Activated CD4-positive, CD25-positive, alpha-beta regulatory T cell (primary cell): ENCODE data around the gene SCO2.

Source experiments
- DNase-seq, 4 experiments: peaks; one replicate each; lab custom pipeline; 2025; lab: John Stamatoyannopoulos, UW

SCO2 gene

GRCh38 chr22:50498322-50498890 lies 27.0 kb downstream of the SCO2 start:
- DNase-seq, result peak; percentile 36 to 48 (median 38)

DNA sequence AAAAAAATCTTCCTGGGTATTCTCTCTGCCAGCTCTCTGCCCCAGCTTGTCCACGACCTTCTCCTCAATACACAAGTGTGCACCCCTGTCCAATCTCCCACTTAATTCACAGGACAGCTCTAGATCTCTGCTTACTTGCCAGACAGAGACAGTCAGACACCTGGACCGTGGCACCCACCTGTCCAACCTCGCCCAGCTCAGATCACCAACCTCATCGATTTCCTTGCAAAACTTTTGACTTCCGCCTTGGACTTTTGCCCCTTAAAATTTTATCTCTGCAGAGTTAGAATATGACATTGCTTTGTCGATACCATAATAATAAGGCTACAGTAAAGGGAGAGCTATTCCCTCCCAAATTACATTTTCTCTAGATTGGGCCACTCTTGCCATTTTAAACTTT lies 28.3 kb downstream of the SCO2 start:
- DNase-seq, result no peak

GRCh38 chr22:50490531-50491308 lies 34.7 kb downstream of the SCO2 start:
- no peak for DNase-seq

GRCh38 chr22:50489363-50490243 lies 35.8 kb downstream of the SCO2 start:
- no peak for DNase-seq

DNA sequence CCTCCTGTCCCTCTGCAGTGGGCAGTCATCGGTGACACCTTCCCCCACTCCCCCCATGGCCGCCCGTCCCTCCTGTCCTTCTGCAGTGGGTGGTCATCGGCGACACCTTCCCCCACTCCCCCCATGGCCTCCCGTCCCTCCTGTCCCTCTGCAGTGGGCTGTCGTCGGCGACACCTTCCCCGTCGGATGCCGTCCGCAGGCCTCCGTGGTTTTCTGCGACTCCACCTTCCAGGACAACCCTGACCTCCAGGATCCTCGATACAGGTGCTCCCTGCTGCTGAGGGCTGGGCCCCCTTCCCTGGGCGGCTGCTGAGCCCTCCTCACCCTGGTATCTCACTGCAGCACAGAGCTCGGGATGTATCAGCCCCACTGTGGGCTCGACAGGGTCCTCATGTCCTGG lies 36.5 kb downstream of the SCO2 start:
- DNase-seq, result no peak

GRCh38 chr22:50488006-50488677 lies 37.3 kb downstream of the SCO2 start:
- no peak for DNase-seq

- no peak for DNase-seq
These were observed 38.0 kb downstream of the SCO2 start for GRCh38 chr22:50487290-50488005.

GRCh38 chr22:50486561-50487289 lies 38.7 kb downstream of the SCO2 start, which contains the start of gene MIOX:
Gene MIOX, plus strand, starts transcription at chr22:50486859. Its CDS starts 39 bp downstream, at chr22:50486898.
- no peak for DNase-seq

DNA sequence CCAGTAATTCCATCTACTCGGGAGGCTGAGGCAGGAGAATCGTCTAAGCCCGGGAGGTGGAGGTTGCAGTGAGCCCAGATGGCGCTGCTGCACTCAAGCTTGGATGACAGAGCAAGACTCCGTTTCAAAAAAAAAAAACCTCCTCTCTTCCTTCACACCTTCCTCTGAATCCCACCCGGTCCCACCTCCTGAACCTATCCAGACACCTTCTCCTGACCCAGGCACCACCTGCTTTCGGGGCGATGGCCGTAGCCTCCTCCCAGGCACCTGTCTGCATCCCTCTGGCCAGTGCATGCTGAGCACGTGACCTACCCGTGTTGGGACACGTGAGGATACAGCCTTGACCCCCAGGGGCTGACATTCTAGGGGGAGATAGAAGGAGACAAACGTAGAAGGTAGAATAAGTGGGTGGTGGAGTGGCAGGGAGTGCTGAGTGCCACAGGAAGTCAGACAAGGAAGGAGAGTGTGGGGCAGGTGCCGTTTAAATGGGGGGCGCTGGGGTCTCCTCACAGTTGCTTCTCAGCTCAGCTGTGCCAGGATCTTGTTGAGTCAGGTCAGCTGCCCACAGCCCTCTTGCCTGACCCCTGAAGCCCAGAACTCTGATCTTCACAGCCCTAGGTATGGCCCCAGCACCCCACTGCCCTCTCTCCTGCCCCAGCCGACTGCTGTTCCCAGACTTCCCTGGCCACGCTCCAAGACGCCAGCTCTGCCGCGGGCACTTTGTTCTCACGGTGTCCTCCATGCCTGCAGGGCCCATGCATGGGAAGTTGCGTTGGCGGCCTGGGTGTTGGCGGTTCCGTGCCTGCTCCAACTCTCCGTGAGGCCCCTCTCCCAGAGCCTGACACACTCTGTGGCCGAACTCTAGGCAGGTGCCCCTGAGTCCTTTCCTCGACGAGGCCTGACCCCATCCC lies 39.9 kb downstream of the SCO2 start:
- no peak for DNase-seq

DNA sequence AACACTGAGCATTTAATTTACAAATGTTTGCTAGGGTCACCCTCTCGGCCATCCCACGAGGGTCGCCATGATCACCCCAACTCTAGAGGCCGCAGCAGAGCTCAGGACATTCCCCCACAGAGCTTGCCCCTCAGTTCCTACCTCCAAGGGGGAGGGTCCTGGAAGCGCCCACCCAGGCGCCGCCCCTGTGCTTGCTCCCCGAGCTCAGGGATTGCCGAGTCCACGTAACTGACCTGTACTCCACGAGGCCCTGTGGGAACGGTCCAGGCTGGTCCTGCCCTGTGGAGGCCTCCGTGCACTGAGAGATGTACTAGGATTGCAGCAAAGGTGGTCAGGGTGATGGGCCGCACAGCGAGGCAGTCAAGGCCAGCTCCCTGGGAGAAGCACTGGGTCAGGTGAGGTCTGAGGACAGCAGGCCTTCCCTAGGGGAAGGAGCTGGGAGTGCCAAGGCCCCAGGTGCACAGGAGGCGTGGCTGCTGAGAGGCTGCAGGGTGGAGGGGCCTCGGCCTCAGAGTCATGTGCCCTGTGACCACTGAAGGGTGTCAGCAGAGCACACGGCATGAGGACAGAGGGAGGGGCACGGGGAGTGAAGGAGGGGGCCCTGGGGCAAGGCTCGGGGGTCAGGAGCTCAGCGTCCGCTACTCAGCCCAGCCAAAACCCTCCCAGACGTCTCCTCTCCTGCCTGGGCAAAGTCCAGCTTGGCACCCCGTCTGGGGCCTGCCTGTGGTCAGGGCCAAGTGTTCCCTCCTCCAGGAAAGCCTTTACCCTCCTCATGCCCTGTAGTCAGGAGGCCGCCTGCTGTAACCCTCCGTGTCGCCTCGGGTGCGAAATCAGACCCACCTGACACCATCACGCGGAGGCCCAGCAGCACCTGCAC lies 41.2 kb downstream of the SCO2 start:
- DNase-seq, result no peak

DNA sequence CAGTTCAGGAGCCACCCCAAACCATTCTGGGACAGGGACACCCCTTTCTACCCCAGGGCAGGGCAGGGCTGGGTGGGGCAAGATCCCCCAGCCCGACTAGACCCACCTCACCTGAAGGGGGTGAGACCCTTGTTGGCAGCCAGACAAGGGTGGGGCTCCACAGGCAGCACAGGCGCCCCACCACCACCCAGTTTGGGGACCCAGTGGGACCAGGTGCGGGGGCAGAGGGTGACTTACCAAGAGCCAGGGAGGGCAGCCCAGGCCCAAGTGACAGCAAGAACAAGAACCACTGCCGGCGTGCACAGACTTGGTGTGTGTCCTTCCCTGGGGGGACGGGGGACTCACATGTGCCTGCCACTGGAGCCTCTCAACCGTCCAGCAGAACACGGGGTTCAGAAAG lies 41.8 kb downstream of the SCO2 start:
- DNase-seq, result no peak

DNA sequence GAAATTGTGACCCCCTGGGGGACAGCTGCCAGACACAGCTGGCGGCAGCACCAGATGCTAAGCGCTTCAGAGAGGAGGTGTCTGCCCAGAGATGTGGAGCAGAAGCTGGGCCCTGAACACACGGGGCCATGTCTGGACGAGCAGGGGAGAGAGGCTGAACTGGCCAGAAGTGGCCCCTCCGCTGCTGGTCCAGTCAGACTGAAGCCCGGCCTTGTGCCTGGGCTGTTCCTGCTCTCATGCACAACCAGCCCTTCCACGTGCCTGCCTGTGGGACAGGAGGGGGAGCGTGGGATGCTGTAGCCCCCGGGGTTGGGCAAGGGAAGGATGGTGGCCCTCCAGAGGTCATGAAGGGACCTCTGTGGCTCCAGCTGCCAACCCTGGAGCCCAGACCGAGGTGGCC lies 42.3 kb downstream of the SCO2 start:
- DNase-seq, result no peak

GRCh38 chr22:50482107-50483074 lies 43.0 kb downstream of the SCO2 start:
- DNase-seq, result no peak

- peak; percentile 28 to 51 (median 48) for DNase-seq
These were observed 43.8 kb downstream of the SCO2 start, which contains the start of gene ADM2 for GRCh38 chr22:50481440-50482106. Gene ADM2, plus strand, starts transcription at chr22:50481543. Its CDS starts 305 bp downstream, at chr22:50481848.

GRCh38 chr22:50481045-50481439 lies 44.4 kb downstream of the SCO2 start:
- no peak for DNase-seq

- no peak for DNase-seq
These were observed 45.7 kb downstream of the SCO2 start for GRCh38 chr22:50479721-50480120.

GRCh38 chr22:50477923-50478322 lies 47.5 kb downstream of the SCO2 start:
- no peak for DNase-seq
